HG03520 (cell line): ENCODE measurements around the gene DLG2.

Experiments used
- ATAC-seq: cut with Tn5 transposase; IDR thresholded peaks from one replicate; pipeline ENCODE4 v1.9.1; 2021; ENCODE audit warnings: mild to moderate bottlenecking, moderate library complexity; ENCODE audit not compliant: unreplicated experiment

Gene DLG2

DNA sequence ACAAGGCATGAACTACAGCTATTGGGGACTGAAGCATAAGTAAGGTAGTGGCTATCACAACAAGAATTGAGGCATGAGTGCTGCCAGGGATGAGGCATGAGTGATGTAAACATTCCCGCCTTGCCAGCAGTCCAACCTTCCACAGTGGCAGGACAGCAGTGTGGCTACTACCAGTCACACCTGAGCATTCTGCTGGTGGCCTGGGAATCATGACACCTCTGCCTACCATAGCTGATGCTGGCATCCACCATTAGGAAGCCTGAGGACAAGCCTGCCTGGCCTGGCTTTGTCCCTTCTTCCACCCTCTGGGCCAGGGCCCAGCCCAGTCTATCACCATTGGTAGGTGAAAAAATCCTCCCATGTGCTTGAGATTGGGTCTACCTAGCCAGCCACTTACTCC, 1628.2 kb downstream of the DLG2 start:
- ATAC-seq = no peak

DNA sequence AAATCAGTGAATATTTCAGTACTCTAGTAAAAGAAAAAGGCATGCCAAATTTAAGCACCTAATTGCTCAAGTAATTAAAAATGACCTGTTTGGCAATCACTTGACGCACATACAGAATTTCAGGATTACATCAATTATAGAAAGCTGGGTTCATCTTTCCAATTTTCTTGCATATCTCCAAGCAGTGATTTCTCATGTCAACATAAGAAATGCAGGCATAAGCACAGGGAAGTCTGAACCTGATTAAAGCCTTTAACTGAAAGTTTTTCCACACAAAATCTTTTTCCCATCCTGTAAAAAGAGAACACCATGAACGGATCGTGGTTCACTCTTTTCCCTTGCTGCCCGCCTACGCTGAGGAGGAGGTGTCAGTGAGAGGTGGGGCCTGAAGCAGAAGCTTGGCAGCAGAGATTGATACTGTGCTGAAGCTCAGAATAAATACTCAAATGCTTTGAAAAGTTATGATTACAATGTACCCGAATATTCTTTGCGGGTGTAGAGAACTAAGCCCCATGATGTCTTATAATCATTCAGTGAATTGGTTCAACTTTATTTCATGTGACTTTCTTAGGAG, 1636.9 kb downstream of the DLG2 start:
- ATAC-seq = no peak

DNA sequence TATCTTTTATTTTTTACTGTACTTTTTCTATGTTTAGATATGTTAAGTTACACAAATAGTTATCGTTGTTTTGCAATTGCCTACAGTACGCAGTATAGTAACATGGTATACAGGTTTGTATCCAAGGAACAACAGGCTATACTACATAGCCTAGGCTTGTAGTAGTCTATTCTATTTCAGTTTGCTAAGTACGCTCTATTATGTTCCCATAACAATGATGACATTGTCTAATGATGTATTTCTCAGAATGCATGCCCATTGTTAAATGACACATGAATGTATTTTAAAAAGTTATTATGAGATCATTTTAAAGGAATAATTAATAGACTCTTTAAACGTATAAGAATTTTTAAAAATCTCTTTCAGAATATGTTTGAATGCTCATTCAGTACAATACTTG, 1644.3 kb downstream of the DLG2 start:
- no peak for ATAC-seq

DNA sequence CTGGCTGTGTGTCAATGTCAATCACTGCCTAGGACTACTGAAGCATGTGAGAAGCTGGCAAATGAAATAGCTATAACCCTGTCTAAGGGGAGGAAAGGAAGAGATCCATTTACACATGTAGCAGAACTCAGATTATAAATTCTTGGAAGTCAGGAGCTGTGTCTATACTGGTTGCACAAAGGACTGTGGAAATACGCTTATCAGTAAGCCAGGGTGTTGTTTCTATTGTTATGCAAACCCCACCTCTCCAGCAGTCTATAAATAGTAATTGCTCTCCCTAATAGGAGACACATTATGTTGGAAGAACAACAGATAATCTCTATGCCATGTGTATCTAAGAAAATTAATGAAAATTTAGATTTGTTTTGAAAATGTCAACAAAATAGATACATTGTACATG, 1647.6 kb downstream of the DLG2 start:
- no peak for ATAC-seq

DNA sequence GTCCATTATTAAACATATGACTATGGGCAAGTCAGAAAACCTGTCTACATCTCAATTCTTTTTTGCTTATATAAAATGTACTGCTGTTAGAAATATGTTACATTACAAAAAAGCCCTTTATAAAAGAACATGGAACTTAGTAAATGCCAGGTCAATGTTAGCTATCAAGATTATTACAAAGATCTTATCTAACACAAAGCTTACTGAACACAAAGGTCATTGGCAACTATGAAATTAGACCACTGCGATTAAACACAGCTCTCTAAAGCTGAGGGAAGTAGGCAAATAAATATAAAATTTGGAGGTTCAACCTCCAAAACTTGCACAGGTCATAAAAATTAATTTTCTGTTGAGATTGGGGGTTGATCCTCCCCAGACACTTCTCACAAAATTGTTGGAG, 1648.2 kb downstream of the DLG2 start:
- no peak for ATAC-seq

DNA sequence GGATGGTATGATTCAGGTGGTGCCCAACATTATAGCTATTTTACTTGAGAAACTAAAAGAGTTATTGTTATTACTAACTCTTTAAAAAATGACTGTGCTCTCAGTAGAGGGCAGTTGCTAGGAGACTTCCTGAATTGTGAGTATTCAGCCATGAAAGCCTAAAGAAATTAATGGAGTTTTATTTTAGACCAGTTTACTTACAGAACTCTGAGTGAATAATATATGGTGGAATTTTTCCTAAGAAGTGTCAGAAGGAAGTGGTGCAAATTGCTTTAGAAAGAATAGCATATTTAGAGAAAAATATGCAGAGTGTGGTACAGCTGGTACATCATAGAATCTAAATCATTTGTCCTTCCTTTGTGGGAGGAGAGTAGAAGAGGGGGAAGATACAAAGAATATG, 1651.1 kb downstream of the DLG2 start:
- ATAC-seq = peak; percentile 38

DNA sequence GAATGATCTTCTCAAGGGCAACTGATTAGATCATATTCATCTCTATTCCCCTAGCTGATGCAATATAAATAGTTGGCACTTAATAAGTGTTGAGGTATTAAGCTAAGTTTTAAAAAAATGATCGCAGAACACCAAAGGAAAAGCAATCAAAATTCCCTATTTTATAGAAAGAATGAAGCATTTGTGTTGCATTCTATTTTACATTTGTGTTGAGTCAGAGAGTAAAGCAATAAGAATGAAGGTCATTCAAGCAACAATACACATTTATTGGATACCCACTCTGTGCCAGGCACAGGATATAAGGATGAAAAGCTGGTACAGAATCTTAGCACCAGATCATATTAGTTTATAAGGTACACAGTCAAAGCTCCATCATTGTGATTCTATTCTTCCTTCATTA, 1654.6 kb downstream of the DLG2 start:
- ATAC-seq = no peak

DNA sequence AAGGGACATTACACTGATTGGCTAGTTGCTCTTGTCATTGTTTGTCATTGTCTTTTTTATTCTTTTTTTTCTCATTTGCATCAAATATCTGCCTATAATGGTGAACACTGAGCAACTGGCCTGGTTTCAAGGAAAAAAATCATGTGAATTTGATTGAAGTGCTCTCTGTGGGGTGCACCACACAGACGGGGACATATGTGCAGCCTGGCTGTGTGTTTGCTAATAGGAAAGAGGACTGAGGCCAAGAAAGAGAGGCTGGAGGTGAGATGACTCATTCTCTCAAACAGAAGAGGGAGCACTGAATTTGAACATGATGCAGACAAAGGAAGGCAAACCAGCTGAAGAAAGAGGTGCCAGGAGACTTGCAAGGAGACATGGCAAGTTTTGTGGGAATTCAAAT, 1656.1 kb downstream of the DLG2 start:
- ATAC-seq = peak; percentile 30

DNA sequence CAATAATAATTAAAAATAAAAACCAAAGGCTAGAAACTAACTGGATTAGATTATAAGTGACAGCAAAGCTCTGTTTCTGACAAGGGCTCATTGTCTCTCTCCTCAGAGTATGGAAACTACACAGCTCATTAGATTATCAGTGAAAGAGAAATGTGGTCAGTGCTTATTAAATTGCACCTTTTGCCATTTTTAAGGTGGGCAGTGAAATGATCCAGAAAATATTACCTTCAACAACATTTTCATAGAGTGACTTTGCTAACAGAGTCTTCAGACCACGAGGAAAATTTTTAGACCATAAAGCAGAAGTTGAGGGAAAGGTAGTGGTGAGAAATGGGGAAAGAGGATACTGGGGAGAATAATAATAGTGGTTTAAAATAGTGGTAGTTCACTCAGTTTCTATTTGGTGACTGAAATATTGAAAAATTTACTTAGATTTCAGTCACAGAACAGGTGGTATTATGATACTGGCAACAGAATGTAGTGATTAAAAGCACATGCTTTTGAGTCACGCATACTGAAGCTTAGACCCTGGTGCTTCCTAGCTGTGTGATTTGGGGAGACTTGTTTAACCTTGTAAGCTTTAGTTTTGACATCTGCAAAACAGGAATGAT, 1657.0 kb downstream of the DLG2 start:
- ATAC-seq = peak; percentile 89

DNA sequence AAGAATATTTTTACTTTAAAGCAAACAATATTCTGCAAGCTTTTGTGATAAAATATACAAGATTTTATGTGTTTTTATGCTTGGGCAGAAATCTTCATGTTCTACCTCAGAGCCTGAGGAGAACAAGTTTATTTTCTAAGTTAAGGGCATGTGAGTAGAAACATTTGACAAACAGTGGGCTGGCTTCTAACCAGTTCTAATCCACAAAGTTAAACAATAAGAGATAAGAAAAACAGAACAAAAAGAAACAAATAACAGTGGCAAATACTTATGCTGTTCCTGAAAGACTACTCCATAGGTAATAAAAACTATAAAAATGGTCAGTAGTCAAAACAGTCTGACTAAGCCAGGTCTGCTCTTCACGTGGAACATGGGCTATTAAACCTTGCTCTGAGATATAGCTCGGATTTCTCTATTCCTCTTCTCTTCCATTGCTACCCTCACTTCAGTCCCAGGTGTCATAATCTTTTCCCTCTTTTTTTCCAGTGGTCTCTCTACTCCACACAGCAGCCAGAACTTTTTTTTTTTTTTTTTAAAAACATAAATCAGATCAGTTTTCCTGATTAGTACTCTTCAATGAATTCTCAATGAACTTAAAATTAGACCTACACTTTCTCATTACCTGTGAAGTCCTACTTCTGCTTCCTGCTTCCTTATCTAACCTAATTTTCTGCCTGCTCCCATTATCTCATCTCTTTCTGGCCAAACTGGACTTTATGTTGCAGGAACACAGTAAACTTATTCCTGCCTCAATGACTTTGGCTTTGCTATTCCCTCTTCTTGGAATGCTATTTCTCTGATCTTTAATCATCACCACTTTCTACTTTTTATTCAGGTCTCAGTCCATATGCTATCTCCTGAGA, 1669.9 kb downstream of the DLG2 start:
- ATAC-seq = no peak

DNA sequence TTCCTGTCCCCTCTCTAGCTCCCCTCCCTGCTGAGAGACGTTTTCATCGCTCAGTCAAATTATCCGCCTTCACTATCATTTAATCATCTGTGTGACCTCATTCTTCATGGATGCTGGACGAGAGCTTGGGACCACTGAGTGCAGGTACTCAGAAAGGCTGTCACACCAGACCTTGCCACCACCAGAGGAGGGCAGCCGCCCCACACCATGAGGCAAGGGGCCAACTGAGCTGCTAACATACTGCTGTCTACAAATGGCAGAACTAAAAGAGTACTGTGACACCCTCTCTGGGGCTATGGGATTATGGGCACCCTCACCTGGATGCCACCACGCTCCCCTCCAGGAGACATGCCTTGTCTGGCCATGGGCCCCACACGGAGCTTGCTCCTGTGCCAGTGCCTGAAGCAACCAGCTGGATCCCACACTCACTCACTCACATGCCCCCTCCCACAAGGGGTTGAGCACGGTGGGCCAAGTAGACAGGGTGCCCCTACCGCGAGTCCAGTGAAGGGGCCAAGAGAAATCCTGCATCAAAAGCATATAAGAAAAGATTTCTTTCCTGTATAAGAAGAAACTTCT, 1670.9 kb downstream of the DLG2 start:
- no peak for ATAC-seq

DNA sequence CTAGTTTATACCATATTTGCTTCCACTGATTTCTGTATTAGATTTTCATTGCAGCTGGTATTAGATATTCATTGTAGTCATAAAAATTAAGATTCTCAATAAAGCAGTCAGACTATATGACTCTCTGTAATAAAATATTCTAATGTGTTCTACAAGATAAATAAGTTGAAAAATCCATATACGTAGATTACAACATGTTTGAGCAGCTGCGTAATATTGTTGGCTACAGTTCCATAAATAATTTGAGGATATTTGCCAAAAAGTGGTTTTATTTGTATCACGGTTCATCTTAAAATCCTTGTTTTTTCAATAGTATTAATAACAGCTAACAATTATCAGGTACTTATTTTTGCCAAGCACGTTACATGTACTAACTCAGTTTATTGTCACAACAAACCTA, 1672.4 kb downstream of the DLG2 start:
- no peak for ATAC-seq

DNA sequence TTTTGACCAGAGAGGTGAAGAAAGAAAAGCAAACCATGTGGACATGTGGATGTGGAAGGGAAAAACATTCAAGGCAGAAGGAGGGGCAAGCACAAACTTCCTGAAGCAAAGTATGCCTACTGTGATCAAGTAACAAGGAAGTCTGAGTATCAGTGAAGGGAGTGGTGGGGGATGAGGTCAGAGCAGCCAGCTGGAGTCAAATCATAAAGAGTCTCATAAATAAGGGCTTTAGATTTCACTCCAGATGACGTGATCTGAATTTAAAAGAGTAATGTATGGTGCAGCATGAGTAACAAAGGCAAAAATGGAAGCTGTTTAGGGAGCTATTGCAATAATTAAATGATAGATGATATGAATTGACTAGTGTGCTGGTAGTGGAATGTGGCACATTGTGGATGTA, 1675.6 kb downstream of the DLG2 start:
- ATAC-seq = no peak

DNA sequence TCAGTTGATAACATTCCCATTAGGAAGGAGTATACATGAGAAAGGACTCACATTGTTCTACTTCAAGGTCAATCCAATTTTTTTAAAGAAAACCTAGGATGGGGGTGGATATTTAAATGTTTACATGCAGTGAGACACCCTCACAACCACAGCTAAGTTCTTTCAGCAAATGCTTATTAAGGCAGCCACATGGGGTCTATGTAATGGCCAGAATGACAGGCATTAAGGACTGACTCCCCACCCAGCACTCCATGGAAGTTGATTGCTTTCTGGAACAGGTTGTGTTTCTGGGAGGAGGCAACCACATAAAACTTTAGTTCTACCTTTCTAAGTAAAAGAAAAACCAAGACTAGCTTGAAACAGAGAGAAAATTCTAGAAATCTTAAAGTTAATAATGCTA, 1678.9 kb downstream of the DLG2 start:
- no peak for ATAC-seq

DNA sequence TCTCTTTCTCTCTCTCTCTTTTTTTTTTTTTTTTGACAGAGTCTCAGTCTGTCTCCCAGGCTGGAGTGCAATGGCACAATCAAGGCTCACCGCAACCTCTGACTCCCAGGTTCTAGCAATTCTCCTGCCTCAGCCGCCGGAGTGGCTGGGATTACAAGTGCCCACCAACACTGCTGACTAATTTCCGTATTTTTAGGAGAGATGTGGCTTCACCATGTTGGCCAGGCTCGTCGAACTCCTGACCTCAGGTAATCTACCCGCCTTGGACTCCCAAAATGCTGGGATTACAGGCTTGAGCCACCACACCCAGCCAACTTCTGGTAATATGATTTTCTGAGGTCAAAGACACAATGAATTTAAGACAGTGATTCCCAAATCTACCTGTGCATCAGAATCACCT, 1681.2 kb downstream of the DLG2 start:
- no peak for ATAC-seq

DNA sequence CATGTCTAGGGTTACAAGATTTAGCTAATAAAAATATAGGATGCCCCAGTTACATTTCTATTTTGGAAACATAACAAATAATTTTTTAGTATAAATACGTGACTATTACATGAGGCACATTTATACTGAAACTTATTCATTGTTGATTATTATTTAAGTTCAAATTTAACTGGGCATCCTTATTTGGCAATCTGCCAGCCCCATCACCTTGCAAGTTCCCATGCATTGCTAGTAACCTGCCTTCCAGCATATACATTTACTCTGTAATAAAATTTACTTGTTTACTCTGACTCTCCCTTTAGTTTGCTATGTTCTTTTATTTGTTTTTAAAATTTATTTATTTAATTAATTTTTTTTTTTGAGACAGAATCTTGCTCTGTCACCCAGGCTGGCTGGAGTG, 1686.1 kb downstream of the DLG2 start:
- ATAC-seq = no peak

DNA sequence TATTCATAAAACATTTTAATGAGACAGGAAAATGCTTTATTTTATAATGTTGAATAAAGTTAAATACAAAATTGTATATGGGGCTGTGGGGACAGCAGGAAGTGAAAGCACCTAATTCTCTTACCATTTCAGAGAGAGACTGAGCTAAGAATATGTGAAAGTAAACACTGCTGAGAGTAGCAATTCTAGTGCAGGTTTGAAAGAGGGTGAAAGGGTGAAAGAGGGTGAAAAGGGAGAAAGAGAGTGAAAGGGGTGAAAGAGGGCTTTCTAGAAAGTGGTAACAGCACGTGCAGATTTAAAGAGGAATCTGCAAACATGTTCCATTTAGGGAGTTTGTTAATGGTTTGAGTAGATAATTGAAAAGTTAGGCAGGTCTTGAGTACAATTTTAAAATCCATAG, 1689.0 kb downstream of the DLG2 start:
- ATAC-seq = no peak

DNA sequence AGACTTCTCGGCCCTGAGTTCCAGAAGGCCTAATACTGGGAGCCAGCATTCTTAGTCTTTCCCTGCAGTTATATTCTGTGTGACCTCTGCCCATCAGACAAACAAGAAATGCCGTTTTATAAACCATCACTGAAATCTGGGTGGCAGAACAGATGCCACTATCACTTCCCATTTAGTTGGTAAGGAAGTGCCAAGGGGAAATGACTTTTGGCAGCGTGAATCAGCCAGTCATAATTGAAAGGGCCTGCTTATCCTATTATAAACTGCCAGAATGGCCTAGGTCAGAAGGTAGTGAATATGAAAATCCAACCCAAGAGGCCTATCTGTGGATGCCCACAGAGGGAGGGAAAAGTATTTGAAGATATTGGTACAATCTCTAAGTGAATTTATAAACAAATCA, 1694.1 kb downstream of the DLG2 start:
- no peak for ATAC-seq

DNA sequence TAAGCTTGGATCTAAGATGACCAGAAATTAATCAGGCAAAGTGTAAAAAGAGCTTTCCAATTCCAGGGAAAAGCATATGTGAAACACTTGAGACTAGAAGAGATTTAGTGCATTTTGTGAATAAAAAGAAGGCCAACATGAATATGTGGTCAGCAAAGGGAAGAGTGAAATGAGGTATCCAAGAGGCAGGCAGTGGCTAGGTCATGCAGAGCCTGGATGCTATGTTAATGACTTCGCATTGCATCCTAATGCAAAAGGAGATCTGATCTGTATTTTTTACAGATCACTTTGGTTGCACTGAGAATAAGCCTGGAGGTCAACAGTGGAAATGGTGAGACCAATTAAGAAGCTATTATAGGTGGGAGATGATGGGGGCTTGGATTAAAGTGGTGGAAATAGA, 1699.7 kb downstream of the DLG2 start:
- ATAC-seq = no peak

DNA sequence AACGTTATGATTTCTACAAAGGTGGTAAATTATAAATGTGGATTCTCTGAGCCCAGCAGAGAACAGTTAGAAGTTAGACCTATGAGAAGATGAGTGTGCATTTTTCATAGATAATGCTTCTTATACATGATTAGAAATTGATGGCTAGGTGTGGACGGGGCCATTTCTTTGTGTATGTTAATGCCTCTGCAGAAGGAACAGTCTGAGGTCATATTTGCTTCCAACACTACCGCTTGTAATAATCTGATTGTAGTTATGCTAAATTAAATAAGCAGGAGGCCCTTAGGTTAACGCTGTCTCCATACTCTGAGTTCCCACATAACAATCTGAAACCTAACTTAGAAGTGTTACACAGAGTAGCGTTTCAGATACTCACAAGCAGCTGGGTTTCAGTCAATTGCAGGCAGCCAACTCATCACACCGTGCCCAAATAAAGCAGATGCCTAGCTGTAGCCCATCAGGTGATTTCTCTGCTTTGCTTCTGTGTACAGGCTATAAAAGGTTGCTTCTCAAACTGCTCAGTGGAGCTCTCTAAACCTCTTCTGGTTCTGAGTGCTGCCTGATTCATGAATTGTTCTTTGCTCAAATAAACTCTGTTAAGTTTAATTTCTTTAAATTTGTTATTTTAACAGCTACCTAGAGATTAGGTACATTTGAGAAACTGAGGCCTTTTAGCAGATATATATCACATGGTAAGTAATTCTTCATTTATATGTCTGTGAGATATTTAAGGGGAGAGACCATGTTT, 1702.2 kb downstream of the DLG2 start:
- ATAC-seq = no peak

DNA sequence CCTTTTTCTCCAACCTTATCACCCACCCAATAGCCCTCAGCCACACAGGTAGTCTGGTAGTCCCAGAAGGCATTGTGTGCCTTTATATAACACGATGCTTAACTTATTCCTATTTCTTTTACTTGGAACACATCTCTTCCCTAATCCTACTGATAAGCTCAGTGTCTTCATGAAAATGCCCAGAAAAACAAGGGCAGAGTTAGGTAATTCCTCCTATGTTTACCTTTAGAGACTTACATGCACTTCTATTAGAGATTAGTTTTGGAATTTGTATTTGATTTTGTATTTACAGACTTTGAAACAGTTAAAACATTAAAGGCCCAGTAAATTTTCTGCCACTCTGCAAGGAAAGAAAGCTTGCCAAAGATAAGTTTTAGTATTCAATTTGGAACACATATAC, 1703.2 kb downstream of the DLG2 start:
- no peak for ATAC-seq
